H4 (cell line): ENCODE measurements around the gene C1orf52. TPM values are rescaled to one million over a fixed set of nuclear protein-coding genes. Genes with fewer than 3 reads are reported as not detected.

ENCODE experiments used
- total RNA-seq: library from RNA; depleted of rRNA; stranded (reverse); fragments of >200 nt; shearing (Covaris generic); gene quantifications from 2 replicates; pipeline ENCODE4 v1.2.3, GENCODE V29; 2014; rRNA removed

Gene C1orf52
- total RNA-seq, 1 experiment from 2014 or later: 16.6 TPM

Other genes with a start within 250 kb of the C1orf52 start
- 0.72 and 1.4 TPM in 2 replicates for gene MCOLN3, start 211.2 kb downstream of the C1orf52 start, total RNA-seq
- 0.70 and 2.3 TPM in 2 replicates for gene SYDE2, start 58.6 kb downstream of the C1orf52 start, total RNA-seq
- 13.1 and 19.8 TPM in 2 replicates for gene BCL10, start 17.0 kb upstream of the C1orf52 start, total RNA-seq
- gene DDAH1, start 205.5 kb upstream of the C1orf52 start, total RNA-seq: 4.3 and 6.1 TPM in 2 replicates